CD4-positive, alpha-beta T cell treated with Interleukin-6 for 4 hours (primary cell): ENCODE results near the gene GTF2F2.
"Not testable (repeated sequence)": the region's sequence is repeated elsewhere in the genome, so short reads cannot be mapped to it uniquely, and the experiment has no call there.

Experiments used
- DNase-seq: peaks from one replicate; pipeline ENCODE4 v3.0.0-alpha.2; 2020; ENCODE audit warnings: mixed read lengths

Gene GTF2F2

GRCh38 chr13:45257638-45258333 is 137.5 kb downstream of the GTF2F2 start:
- no peak for DNase-seq

DNA sequence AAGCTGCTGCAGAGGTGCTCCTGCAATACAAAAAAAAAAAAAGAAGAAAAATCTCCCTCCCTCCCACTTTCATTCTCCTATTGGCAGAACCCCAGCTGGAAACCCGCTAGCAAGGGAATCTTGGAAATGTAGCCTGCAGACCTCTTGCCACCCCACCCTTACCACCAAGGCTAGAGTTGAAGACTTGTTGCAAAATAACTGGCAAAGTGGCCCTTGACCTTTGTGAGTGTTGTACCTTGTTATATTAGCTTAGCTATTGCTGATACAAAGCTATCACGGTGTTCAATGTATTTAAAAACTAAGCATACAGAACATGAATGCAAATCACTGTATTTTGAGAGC is 138.0 kb downstream of the GTF2F2 start:
- no peak for DNase-seq

DNA sequence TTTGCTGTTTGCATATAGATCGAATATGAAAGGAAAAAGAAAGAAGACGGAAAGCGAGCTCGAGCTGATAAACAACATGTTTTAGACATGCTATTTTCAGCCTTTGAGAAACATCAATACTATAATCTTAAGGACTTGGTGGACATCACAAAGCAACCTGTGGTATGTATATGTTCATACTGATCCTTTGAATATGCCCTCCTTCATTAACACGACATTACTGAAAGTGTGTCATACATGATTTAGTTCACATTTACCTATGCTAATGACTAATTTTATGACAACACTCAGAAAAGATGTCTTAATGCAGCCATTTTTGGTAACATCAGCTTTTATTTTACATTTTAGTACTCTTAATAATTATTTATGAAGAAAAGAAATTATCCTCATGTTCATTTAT is 146.9 kb downstream of the GTF2F2 start:
- DNase-seq = no peak

- DNase-seq = no peak
These were observed 148.9 kb downstream of the GTF2F2 start for GRCh38 chr13:45269204-45269603.

GRCh38 chr13:45276913-45277312 is 156.6 kb downstream of the GTF2F2 start:
- DNase-seq = no peak

DNA sequence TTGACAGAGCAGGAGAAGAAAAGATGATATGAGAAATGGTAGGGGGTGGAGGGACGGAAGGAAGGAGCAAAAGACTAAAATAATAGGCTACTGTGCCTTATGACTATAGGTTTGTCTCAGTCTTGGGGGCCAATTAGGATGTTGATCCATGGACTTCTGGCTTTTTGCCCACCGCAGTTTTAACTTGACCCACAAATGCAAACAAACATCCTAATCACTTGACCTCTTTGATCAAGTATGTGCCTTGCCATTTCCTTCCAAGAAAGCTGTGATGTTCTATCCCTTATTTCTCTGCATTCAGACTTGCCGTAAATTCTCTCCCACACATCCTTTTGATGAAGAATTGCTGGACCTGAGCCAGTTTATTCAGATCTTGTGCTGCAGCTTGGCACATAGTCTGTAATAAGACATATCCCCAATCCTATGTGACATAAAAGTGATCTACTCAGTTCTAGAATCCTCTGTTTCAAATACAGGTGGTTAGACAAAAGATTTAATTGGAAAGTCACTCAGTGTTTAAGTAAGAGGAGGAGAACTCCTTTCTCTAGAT is 157.9 kb downstream of the GTF2F2 start:
- DNase-seq = no peak

DNA sequence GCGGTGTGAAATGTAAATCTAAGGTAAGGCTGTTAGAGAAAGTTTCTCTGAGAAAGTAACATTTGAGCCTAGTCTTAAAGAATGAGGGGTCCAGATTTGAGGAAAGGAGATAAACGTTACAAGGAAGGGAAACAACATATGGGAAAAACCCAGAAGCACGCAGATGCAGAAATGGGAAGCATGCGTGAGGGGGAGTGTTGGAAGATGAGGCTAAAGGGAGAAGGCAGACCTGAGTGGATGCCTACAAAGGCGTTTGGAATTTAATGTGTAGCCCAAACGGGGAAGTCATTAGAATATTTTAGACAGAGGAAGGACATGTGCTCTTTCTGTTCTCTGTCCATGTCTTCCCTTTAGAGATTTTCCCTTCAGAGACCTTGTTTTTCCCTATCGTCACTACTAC is 159.7 kb downstream of the GTF2F2 start:
- no peak for DNase-seq

GRCh38 chr13:45280751-45281634 is 160.7 kb downstream of the GTF2F2 start:
- DNase-seq = peak; percentile 52

- DNase-seq = no peak
These were observed 162.7 kb downstream of the GTF2F2 start for GRCh38 chr13:45282994-45283393.

GRCh38 chr13:45289936-45290563 is 169.7 kb downstream of the GTF2F2 start:
- DNase-seq = no peak

GRCh38 chr13:45292176-45292575 is 171.9 kb downstream of the GTF2F2 start:
- DNase-seq = no peak

GRCh38 chr13:45295536-45295935 is 175.2 kb downstream of the GTF2F2 start:
- DNase-seq = no peak

DNA sequence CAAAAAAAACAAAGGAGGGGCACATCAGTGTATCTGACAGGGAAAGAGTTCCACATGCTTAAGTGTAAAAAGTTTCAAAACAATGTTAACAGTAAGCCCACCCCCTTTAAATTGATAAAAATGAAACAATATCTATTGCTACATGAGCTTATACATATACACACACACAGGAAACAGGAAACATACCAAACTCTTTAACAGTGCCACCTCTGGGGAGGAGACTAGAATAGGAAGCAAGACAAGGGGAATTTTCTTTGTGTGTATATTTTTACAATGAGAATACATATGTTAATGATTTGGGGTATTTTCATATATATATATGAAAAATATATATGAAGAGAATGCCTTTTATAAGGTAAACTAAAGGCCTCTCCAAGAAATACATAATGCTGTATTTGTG is 175.9 kb downstream of the GTF2F2 start:
- DNase-seq = no peak

DNA sequence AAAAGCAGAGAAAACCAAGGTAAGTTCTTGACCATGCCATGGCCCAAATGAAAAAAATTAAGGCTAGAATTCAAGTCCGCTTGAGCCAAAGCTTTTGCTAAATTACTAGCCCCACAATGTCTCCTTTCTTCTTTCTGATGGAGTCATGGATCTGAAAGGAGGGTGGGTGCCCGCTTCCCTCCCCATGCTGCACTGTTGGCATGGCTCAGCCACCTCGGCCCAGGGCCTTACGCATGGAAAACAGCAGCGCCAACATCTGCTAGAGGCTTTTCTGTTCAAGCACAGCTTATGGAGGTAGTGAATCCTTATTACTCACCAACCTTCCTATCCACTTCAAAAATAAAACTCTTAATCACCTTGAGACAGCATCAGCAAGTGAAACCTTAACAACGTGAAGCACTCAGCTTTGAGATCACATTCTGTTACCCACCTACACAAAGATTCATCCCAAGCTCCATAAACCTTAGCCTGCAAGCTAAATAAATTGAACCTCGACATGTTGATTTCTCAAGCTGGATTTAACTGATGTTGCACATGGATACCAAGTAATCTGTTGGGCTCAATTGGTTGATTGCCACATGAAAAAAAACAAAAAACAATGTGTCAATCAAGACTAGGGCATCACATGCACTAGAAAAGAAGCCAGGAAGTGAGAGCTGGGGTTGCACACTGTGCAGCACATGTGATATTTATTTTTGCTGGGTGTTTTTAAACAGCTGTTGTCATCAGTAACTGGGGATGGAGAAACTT is 177.3 kb downstream of the GTF2F2 start:
- DNase-seq = no peak

DNA sequence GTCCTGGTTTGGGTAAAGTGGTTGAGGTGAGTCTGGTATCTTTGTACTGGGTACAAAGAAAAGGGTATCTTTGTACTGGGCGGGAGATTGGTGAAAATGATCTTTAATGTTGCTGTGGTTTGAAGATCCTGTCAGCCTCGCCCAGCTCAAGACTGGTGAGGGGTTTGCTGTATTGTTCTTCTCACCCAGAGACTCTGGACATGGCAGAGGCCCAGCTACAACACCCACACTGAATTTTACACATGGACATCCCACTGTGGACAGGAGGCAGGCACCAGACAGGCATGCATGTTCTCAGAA is 177.8 kb downstream of the GTF2F2 start:
- no peak for DNase-seq

GRCh38 chr13:45298550-45298949 is 178.2 kb downstream of the GTF2F2 start:
- DNase-seq = not testable (repeated sequence)

DNA sequence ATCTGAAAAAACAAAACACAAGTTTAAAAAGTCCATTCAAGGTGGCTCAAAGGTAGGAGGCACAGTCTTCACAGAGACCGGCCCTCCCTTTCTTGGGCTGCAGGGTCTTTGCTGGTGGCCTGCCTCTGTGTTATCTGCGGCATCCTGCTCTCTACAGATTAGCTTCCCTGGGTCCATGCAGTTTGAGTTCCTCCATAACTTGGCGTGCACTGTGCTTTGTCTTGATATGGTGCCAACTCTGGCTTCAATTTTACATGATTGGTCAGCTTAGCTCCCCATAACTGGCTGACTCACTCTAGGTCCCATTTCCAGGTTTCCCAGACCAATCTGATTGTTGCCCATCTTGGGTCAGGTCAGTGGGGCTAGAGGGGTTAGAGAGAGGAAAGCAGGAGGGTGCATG is 178.9 kb downstream of the GTF2F2 start:
- DNase-seq = no peak

DNA sequence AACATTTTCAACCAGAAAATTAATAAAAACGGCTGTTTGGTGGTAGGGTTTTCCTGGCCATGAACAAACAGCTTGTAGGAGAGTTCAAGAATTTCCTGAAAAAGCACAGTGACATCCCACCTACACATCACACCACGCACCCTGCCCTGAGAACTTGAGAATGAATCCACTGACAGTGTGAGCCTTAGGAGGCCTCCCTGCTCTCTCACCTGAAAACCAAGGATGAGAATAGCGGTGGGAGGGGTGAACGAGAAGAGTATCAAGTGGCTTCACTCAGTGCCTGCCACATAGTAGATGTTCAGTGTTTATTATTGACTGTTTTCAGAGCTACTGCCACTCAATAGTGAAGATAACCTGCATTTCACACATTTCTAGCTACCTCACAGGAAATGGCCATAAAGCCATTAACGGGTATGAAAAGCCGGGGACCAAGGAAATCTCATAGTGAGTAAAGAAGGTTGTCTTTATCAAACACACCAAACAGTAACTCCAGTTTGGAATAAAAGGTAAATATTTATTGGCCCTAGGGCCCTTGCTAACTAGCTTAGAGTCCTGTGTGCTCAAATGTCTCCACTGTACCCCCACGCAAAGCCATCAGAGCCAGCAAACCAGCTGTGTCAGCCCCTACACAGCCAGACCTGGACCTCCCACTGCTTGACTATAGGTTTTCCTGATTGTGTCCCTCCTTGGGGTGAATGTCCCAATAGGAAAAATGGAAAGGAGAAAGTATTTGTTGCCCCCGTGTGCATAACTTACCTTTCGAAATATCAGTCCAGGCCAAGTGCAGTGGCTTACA is 180.1 kb downstream of the GTF2F2 start:
- no peak for DNase-seq

GRCh38 chr13:45301263-45301662 is 181.0 kb downstream of the GTF2F2 start:
- DNase-seq = no peak

DNA sequence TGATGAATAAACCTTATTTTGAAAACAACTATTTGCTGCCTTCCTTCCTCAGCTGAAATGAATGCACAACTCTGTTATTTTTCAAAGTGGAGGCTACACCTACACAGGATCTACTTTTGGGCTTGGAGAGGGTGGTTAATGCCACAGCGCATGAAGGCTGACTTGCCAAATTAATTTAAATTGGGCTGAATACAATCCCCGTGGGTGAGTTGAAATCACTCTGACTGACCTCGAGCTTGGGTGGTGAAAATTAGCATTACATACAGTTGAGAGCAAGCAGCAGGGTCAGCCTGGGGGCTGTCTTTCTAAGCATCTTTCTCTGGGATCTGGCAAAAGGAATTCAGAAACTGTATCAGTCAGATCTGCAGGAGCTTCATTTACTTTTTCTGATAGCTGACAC is 182.2 kb downstream of the GTF2F2 start:
- no peak for DNase-seq

DNA sequence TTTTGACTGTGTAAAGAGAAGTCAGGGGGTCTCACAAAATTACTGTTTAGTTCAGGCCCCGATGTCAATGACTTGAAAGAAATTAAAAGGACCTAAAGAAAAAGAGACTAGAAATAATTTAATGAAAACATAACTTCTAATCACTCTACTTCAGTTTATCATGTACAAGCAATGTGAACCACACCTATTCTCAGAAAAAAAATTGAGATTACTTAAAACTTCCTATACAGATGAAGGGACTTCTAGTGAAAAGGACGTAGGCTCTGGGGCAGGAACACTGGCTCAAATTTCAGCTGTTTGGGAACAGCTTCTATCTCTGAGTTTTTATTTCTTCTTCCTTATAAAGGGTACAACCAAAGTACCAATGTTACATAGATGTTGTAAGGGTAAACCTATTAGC is 182.7 kb downstream of the GTF2F2 start:
- DNase-seq = no peak

- DNase-seq = no peak
These were observed 183.6 kb downstream of the GTF2F2 start for GRCh38 chr13:45303866-45304265.
